GM21737 (cell line): ENCODE measurements around the gene PRSS23.
"Not testable (repeated sequence)": the region's sequence is repeated elsewhere in the genome, so short reads cannot be mapped to it uniquely, and the experiment has no call there.

Source experiments
- ATAC-seq: cut with Tn5 transposase; IDR thresholded peaks from one replicate; pipeline ENCODE4 v1.9.1; 2021; ENCODE audit warnings: mild to moderate bottlenecking, moderate library complexity; ENCODE audit not compliant: unreplicated experiment

Gene PRSS23

GRCh38 chr11:86800076-86800959 is at the start of gene PRSS23:
PRSS23 (plus strand) TSS chr11:86800542; CDS start chr11:86807644, 7,102 bp downstream.
- no peak for ATAC-seq

GRCh38 chr11:86753459-86753858 is 46.9 kb upstream of the PRSS23 start:
- ATAC-seq: no peak

GRCh38 chr11:86755146-86755545 is 45.2 kb upstream of the PRSS23 start:
- no peak for ATAC-seq

GRCh38 chr11:86758171-86758570 is 42.2 kb upstream of the PRSS23 start:
- ATAC-seq: no peak

- ATAC-seq: no peak
Measured at GRCh38 chr11:86760577-86760976, 39.8 kb upstream of the PRSS23 start.

- no peak for ATAC-seq
Measured at GRCh38 chr11:86761978-86762377, 38.4 kb upstream of the PRSS23 start.

GRCh38 chr11:86765203-86765602 is 35.1 kb upstream of the PRSS23 start:
- ATAC-seq: no peak

GRCh38 chr11:86765878-86766277 is 34.5 kb upstream of the PRSS23 start:
- ATAC-seq: no peak

- no peak for ATAC-seq
Measured at GRCh38 chr11:86769219-86769618, 31.1 kb upstream of the PRSS23 start.

GRCh38 chr11:86770473-86771027 is 29.8 kb upstream of the PRSS23 start:
- ATAC-seq: not testable (repeated sequence)

GRCh38 chr11:86772999-86773398 is 27.3 kb upstream of the PRSS23 start:
- no peak for ATAC-seq

- ATAC-seq: no peak
Measured at GRCh38 chr11:86773513-86774252, 26.7 kb upstream of the PRSS23 start.

GRCh38 chr11:86774417-86774816 is 25.9 kb upstream of the PRSS23 start:
- no peak for ATAC-seq

GRCh38 chr11:86775361-86775760 is 25.0 kb upstream of the PRSS23 start:
- no peak for ATAC-seq

GRCh38 chr11:86781546-86781945 is 18.8 kb upstream of the PRSS23 start:
- ATAC-seq: no peak

GRCh38 chr11:86782742-86783141 is 17.6 kb upstream of the PRSS23 start:
- ATAC-seq: no peak

GRCh38 chr11:86783661-86784060 is 16.7 kb upstream of the PRSS23 start:
- ATAC-seq: no peak

- no peak for ATAC-seq
Measured at GRCh38 chr11:86784241-86784681, 16.1 kb upstream of the PRSS23 start.

- no peak for ATAC-seq
Measured at GRCh38 chr11:86785576-86785975, 14.8 kb upstream of the PRSS23 start.

GRCh38 chr11:86787018-86787536 is 13.3 kb upstream of the PRSS23 start:
- ATAC-seq: no peak

GRCh38 chr11:86787656-86788055 is 12.7 kb upstream of the PRSS23 start:
- no peak for ATAC-seq
